Neural crest cell (in vitro differentiated cells): ENCODE data around the gene EGFLAM. TPM values are rescaled to one million over a fixed set of nuclear protein-coding genes. Genes with fewer than 3 reads are reported as not detected.

ENCODE experiments used
- DNase-seq: peaks from one replicate; pipeline ENCODE4 v3.0.0; 2021; ENCODE audit warnings: low read depth, mixed read lengths, low spot score
- H3K27ac Mint-ChIP-seq: one replicate; pipeline ENCODE4 v1.8.0; 2021; ENCODE audit warnings: mild to moderate bottlenecking, mixed read lengths; ENCODE audit not compliant: unreplicated experiment
- H3K27me3 Mint-ChIP-seq: 2 replicates; pipeline ENCODE4 v1.8.0; 2021; ENCODE audit warnings: low read depth, mild to moderate bottlenecking, mixed read lengths
- H3K36me3 Mint-ChIP-seq: 2 replicates; pipeline ENCODE4 v1.8.0; 2021; ENCODE audit warnings: low read depth, mild to moderate bottlenecking, mixed read lengths
- H3K4me1 Mint-ChIP-seq: 2 replicates; pipeline ENCODE4 v1.8.0; 2021; ENCODE audit warnings: mixed read lengths
- H3K4me3 Mint-ChIP-seq: one replicate; pipeline ENCODE4 v1.8.0; 2021; ENCODE audit warnings: mild to moderate bottlenecking, mixed read lengths
- H3K9me3 Mint-ChIP-seq: 2 replicates; pipeline ENCODE4 v1.8.0; 2021; ENCODE audit warnings: mixed read lengths
- CTCF ChIP-seq: fragments of 200-600 bp; sonication (generic); conservative IDR thresholded peaks from 2 replicates; pipeline ENCODE4 v1.5.0; 2021; ENCODE audit warnings: antibody characterized with exemption, mild to moderate bottlenecking
- total RNA-seq: library from RNA; stranded (reverse); gene quantifications from 2 replicates; pipeline ENCODE4 v1.2.1, GENCODE V29; 2021

EGFLAM gene
- total RNA-seq, 1 donor from 2014 or later = 9.1 TPM

- TF ChIP-seq CTCF = no peak
- peaks cover 67% of the 10 kb centered on the region for H3K27me3 Mint-ChIP-seq
- H3K4me1 Mint-ChIP-seq = peaks cover 27% of the 10 kb centered on the region
- peaks cover 3% of the 10 kb centered on the region for H3K9me3 Mint-ChIP-seq
- no peak overlapping the region for H3K27ac Mint-ChIP-seq
- no peaks in the 10 kb centered on the region for H3K36me3 Mint-ChIP-seq
- DNase-seq = peak; percentile 6
- peak overlapping the region; percentile 98 for H3K4me3 Mint-ChIP-seq
These were observed 884 bp upstream of the EGFLAM start for GRCh38 chr5:38257308-38258041.

GRCh38 chr5:38258042-38258318 lies 379 bp upstream of the EGFLAM start:
- Mint-ChIP-seq H3K4me1 (peaks cover 27% of the 10 kb centered on the region), H3K27me3 (peaks cover 69% of the 10 kb centered on the region), H3K9me3 (peaks cover 3% of the 10 kb centered on the region)

GRCh38 chr5:38259062-38259808 lies 876 bp downstream of the EGFLAM start:
- Mint-ChIP-seq H3K4me1 (peaks cover 34% of the 10 kb centered on the region), H3K27me3 (peaks cover 77% of the 10 kb centered on the region), H3K4me3 (peak overlapping the region; percentile 98), H3K27ac (no peak overlapping the region), H3K9me3 (no peaks in the 10 kb centered on the region), H3K36me3 (no peaks in the 10 kb centered on the region)
- no peak for TF ChIP-seq CTCF
- DNase-seq = no peak

More at GRCh38 chr5:38258042-38258318, 379 bp upstream of the EGFLAM start:
- no peak for DNase-seq
- Mint-ChIP-seq H3K27ac (no peak overlapping the region), H3K4me3 (peak overlapping the region; percentile 98), H3K36me3 (no peaks in the 10 kb centered on the region)
- TF ChIP-seq CTCF = no peak

GRCh38 chr5:38259809-38260160 lies 1.4 kb downstream of the EGFLAM start:
- Mint-ChIP-seq H3K27me3 (peaks cover 78% of the 10 kb centered on the region), H3K36me3 (no peaks in the 10 kb centered on the region), H3K4me3 (peak overlapping the region; percentile 98), H3K27ac (no peak overlapping the region), H3K9me3 (no peaks in the 10 kb centered on the region), H3K4me1 (peaks cover 36% of the 10 kb centered on the region)
- no peak for TF ChIP-seq CTCF
- no peak for DNase-seq

GRCh38 chr5:38263983-38264382 lies 5.6 kb downstream of the EGFLAM start:
- no peak for TF ChIP-seq CTCF
- Mint-ChIP-seq H3K27ac (no peak overlapping the region), H3K4me1 (peaks cover 18% of the 10 kb centered on the region), H3K9me3 (no peaks in the 10 kb centered on the region), H3K4me3 (no peak overlapping the region), H3K27me3 (peaks cover 60% of the 10 kb centered on the region), H3K36me3 (no peaks in the 10 kb centered on the region)
- no peak for DNase-seq
